GM12878 (cell line): ENCODE measurements around the gene GPR146. TPM values are rescaled to one million over a fixed set of nuclear protein-coding genes. Genes with fewer than 3 reads are reported as not detected.

Source experiments
- ATAC-seq: fragments of 200-7000 bp; cut with Tn5 transposase; 3 replicates; pipeline ENCODE4 v1.9.1; 2020; ENCODE audit warnings: mild to moderate bottlenecking, moderate library complexity
- BruUV-seq: library from RNA; stranded (reverse); fragments of 400-500 nt; replicated peaks from 2 replicates; lab custom pipeline; 2021; lab: Mats Ljungman, UMichigan
- CTCF ChIA-PET: fragments of 300-600 bp; sonication (Branson Sonifier 250); formaldehyde crosslinking; extraction: SDS; loops from one replicate; lab custom pipeline; 2021; ENCODE audit warnings: inconsistent platforms; lab: Yijun Ruan, JAX
- POLR2A ChIA-PET: fragments of 350-600 bp; formaldehyde crosslinking; extraction: SDS; loops from one replicate; lab custom pipeline; 2021; ENCODE audit warnings: inconsistent platforms; lab: Charles Lee
- RAD21 ChIA-PET: fragments of 300-600 bp; sonication (Branson Sonifier 250); formaldehyde crosslinking; loops from one replicate; lab custom pipeline; 2023; ENCODE audit warnings: antibody characterized with exemption; ENCODE audit not compliant: unreplicated experiment; lab: Charles Lee
- SMC1A ChIA-PET: fragments of 300-600 bp; sonication (Branson Sonifier 250); formaldehyde crosslinking; loops from one replicate; lab custom pipeline; 2023; ENCODE audit not compliant: unreplicated experiment, uncharacterized antibody; lab: Charles Lee
- DNase-seq: peaks from one replicate; pipeline ENCODE4 v3.0.0-alpha.2; 2011; ENCODE audit warnings: low read depth, low spot score
- FAIRE-seq: peaks from 3 replicates; lab custom pipeline; 2011; peaks lifted over from hg19 to GRCh38; lab: Jason Lieb, UNC
- H2AFZ ChIP-seq: 2 replicates; pipeline ENCODE4 v1.6.0; 2011; ENCODE audit warnings: low read depth, low read length, control low read depth; ENCODE audit not compliant: control insufficient read depth
- H3K27ac ChIP-seq: 2 replicates; pipeline ENCODE4 v1.5.1; 2011; ENCODE audit warnings: control low read depth; ENCODE audit not compliant: control insufficient read depth, insufficient read depth
- H3K27me3 ChIP-seq, 2 experiments: replicated peaks in 1 of 2; 2 replicates each; pipeline versions ENCODE4 v1.6.0 to v1.6.1; 2011; ENCODE audit warnings: low read length in 1 of 2; ENCODE audit not compliant: control insufficient read depth in 2 of 2, insufficient read depth in 2 of 2
- H3K36me3 ChIP-seq, 2 experiments: 2 replicates each; pipeline ENCODE4 v1.5.1; 2011; ENCODE audit warnings: low read length in 1 of 2; ENCODE audit not compliant: control insufficient read depth in 2 of 2, insufficient read depth in 2 of 2
- H3K4me1 ChIP-seq: 2 replicates; pipeline ENCODE4 v1.6.1; 2011; ENCODE audit warnings: mild to moderate bottlenecking, low read length, moderate library complexity, mixed read lengths; ENCODE audit not compliant: control insufficient read depth, insufficient read depth
- H3K4me2 ChIP-seq: 2 replicates; pipeline ENCODE4 v1.6.0; 2011; ENCODE audit warnings: control low read depth; ENCODE audit not compliant: control insufficient read depth, insufficient read depth
- H3K4me3 ChIP-seq: fragments of 200-600 bp; sonication (generic); 2 replicates; pipeline ENCODE4 v1.5.1; 2016
- H3K79me2 ChIP-seq: 2 replicates; pipeline ENCODE4 v1.6.0; 2011; ENCODE audit warnings: low read length; ENCODE audit not compliant: control insufficient read depth, insufficient read depth
- H3K9ac ChIP-seq: 2 replicates; pipeline ENCODE4 v1.8.0; 2011; ENCODE audit warnings: low read length, control low read depth, mixed read lengths; ENCODE audit not compliant: control insufficient read depth, insufficient read depth
- H3K9me3 ChIP-seq: replicated peaks from 3 replicates; pipeline ENCODE4 v1.5.1; 2011; ENCODE audit warnings: mild to moderate bottlenecking, low read length; ENCODE audit not compliant: control insufficient read depth, insufficient read depth
- H4K20me1 ChIP-seq: 2 replicates; pipeline ENCODE4 v1.6.0; 2011; ENCODE audit not compliant: control insufficient read depth, insufficient read depth
- ZNF24 ChIP-seq: fragments of 450-650 bp; IDR thresholded peaks from 2 replicates; pipeline ENCODE4 v1.6.1; 2017; ENCODE audit warnings: antibody characterized with exemption, mild to moderate bottlenecking
- ZNF384 ChIP-seq: IDR thresholded peaks from 2 replicates; pipeline ENCODE4 v1.6.1; 2012; ENCODE audit warnings: low read depth, mild to moderate bottlenecking, low read length, improper control_type of control experiment, borderline replicate concordance
- WGBS: methylation state at CpG from one replicate; pipeline ENCODE4 v1.1.6; 2016; ENCODE audit warnings: low lambda C conversion rate; ENCODE audit not compliant: insufficient replicate concordance, insufficient coverage; ENCODE audit errors: missing lambda C conversion rate; 5-methylcytosine and 5-hydroxymethylcytosine counted together
- in situ Hi-C: fragments of 300-500 bp; cut with MboI; formaldehyde crosslinking; loops from 9 replicates; pipeline ENCODE4 v1.14.3; 2018; ENCODE audit warnings: mixed read lengths
- intact Hi-C: fragments of 100-400 bp; cut with micrococcal nuclease; formaldehyde crosslinking; loops from one replicate; pipeline ENCODE4 v1.14.2; 2022; ENCODE audit not compliant: unreplicated experiment
- polyA plus RNA-seq, 11 experiments: library from polyadenylated mRNA; depleted of rRNA in 4 of 11; unstranded in 6 of 11; stranded (reverse) in 5 of 11; fragments of >200 nt; fragmentation: Nextera tagmentation in 4 of 11; fragmentation: Illumina TruSeq in 1 of 11; extraction: Ambion mirVana in 4 of 11; extraction: Trizol in 1 of 11; gene quantifications; 1 replicate in 1 of 11; 2 replicates in 10 of 11; pipeline versions ENCODE4 v1.2.1 to v1.2.3, GENCODE V29; 2011 to 2016; ENCODE audit warnings: inconsistent platforms in 2 of 11, missing spikeins in 2 of 11, low read depth in 1 of 11
- total RNA-seq, 4 experiments: library from RNA; depleted of rRNA in 3 of 4; stranded (reverse); fragments of >200 nt in 3 of 4; fragmentation: Illumina TruSeq in 1 of 4; extraction: Trizol in 1 of 4; gene quantifications; 2 replicates each; pipeline versions ENCODE4 v1.2.1 to v1.2.3, GENCODE V29; 2013 to 2021
- TF ChIP-seq, protein P1 (sequence below): fragments of 450-650 bp; IDR thresholded peaks from 2 replicates; pipeline ENCODE4 v1.6.1; 2017; ENCODE audit warnings: mild to moderate bottlenecking, moderate library complexity
- TF ChIP-seq, protein P2 (sequence below): fragments of 450-650 bp; IDR thresholded peaks from 2 replicates; pipeline ENCODE4 v1.6.1; 2017; ENCODE audit warnings: borderline replicate concordance

The GPR146 gene
- total and polyA plus RNA-seq, 10 of the 15 experiments (the other 5 are each of a cell fraction or from before 2014, with no cell fraction given): 0.19 to 12.0 (median 0.54) TPM; not detected in 2

DNA sequence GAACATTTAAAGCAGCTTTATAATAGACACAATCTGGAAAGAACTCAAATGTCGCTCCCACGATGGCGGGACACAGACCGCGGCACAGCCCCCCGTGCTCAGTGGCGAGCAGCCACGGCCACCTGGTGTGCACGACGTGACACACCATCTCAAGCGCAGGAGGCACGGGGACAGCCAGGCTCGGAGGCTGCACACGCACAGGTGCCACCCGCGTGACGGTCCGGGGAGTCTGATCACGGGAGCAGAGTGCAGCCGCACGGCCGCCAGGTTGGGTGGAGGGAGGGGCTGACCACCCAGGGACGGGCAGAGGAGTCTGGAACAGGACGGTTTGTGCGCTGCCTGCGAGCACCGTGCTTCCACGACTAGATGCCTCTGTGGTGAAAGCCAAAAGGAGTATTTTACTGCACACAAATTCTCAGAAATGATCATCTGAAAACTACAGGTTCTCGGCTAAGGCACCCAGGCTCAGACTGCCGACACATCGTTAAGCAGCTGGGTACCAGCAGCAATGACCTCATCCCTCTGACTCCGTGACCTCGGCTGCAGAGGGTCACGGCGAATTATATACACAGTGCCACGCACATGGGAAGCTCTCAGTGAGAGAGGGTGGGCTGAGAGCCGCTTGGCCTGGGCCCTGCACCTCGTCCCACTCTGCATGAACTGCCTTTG is 36.0 kb downstream of the GPR146 start:
- Histone ChIP-seq H3K4me3 (no peak overlapping the region), H3K9me3 (no peaks in the 10 kb centered on the region), H4K20me1 (no peaks in the 10 kb centered on the region), H3K27me3 (no peaks in the 10 kb centered on the region), H3K4me2 (no peak overlapping the region), H3K9ac (no peak overlapping the region), H3K4me1 (no peaks in the 10 kb centered on the region), H2AFZ (no peak overlapping the region), H3K79me2 (no peaks in the 10 kb centered on the region), H3K36me3 (peaks cover 0 to 4% of the 10 kb centered on the region in 2 experiments; a peak in 2 of 4 replicates), H3K27ac (no peak overlapping the region)
- FAIRE-seq (no peak), DNase-seq (no peak), ATAC-seq (no peak)
- no TSS peak for BruUV-seq
- TF ChIP-seq ZNF384 (no peak), ZNF24 (no peak)
- TF ChIP-seq, protein P1, sequence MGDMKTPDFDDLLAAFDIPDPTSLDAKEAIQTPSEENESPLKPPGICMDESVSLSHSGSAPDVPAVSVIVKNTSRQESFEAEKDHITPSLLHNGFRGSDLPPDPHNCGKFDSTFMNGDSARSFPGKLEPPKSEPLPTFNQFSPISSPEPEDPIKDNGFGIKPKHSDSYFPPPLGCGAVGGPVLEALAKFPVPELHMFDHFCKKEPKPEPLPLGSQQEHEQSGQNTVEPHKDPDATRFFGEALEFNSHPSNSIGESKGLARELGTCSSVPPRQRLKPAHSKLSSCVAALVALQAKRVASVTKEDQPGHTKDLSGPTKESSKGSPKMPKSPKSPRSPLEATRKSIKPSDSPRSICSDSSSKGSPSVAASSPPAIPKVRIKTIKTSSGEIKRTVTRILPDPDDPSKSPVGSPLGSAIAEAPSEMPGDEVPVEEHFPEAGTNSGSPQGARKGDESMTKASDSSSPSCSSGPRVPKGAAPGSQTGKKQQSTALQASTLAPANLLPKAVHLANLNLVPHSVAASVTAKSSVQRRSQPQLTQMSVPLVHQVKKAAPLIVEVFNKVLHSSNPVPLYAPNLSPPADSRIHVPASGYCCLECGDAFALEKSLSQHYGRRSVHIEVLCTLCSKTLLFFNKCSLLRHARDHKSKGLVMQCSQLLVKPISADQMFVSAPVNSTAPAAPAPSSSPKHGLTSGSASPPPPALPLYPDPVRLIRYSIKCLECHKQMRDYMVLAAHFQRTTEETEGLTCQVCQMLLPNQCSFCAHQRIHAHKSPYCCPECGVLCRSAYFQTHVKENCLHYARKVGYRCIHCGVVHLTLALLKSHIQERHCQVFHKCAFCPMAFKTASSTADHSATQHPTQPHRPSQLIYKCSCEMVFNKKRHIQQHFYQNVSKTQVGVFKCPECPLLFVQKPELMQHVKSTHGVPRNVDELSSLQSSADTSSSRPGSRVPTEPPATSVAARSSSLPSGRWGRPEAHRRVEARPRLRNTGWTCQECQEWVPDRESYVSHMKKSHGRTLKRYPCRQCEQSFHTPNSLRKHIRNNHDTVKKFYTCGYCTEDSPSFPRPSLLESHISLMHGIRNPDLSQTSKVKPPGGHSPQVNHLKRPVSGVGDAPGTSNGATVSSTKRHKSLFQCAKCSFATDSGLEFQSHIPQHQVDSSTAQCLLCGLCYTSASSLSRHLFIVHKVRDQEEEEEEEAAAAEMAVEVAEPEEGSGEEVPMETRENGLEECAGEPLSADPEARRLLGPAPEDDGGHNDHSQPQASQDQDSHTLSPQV: no peak
- TF ChIP-seq, protein P2, sequence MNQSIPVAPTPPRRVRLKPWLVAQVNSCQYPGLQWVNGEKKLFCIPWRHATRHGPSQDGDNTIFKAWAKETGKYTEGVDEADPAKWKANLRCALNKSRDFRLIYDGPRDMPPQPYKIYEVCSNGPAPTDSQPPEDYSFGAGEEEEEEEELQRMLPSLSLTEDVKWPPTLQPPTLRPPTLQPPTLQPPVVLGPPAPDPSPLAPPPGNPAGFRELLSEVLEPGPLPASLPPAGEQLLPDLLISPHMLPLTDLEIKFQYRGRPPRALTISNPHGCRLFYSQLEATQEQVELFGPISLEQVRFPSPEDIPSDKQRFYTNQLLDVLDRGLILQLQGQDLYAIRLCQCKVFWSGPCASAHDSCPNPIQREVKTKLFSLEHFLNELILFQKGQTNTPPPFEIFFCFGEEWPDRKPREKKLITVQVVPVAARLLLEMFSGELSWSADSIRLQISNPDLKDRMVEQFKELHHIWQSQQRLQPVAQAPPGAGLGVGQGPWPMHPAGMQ: no peak
- WGBS: 86% methylated on average over 38 of the region's 38 CpGs
- ChIA-PET SMC1A (no interaction called here), CTCF (interaction anchor here (0.6 to 1.3 kb wide), 3 partner anchors 15 to 93 kb away, joined by 3 to 5 read pairs (median 3); no protein-coding TSS in a partner anchor), POLR2A (no interaction called here), RAD21 (no interaction called here)
- in situ Hi-C loops: no loop called here
- intact Hi-C loops: no loop called here
